ENCODE results near the gene ZNF746.

Gene ZNF746

GRCh38 chr7:149433124-149433523 is 64.5 kb downstream of the ZNF746 start:
- FAIRE-seq = no peak
- no peak for TF ChIP-seq SPI1 (IDR thresholded peaks at IDR 0.05; ENCODE audit: low read depth, low read length)
- no peak for TF ChIP-seq POU2F2 (IDR thresholded peaks at IDR 0.05; ENCODE audit: low read depth, low read length)
- TF ChIP-seq TAF1 (IDR thresholded peaks at IDR 0.05; ENCODE audit: low read depth, low read length) = no peak
- no peak for TF ChIP-seq POLR2A (IDR thresholded peaks at IDR 0.05; ENCODE audit: low read depth, low read length)
- no peak for TF ChIP-seq PAX5 (IDR thresholded peaks at IDR 0.05; ENCODE audit: insufficient read depth, low read length, severe bottlenecking)
- TF ChIP-seq POLR2AphosphoS5 (IDR thresholded peaks at IDR 0.05; ENCODE audit: low read depth, low read length) = no peak

DNA sequence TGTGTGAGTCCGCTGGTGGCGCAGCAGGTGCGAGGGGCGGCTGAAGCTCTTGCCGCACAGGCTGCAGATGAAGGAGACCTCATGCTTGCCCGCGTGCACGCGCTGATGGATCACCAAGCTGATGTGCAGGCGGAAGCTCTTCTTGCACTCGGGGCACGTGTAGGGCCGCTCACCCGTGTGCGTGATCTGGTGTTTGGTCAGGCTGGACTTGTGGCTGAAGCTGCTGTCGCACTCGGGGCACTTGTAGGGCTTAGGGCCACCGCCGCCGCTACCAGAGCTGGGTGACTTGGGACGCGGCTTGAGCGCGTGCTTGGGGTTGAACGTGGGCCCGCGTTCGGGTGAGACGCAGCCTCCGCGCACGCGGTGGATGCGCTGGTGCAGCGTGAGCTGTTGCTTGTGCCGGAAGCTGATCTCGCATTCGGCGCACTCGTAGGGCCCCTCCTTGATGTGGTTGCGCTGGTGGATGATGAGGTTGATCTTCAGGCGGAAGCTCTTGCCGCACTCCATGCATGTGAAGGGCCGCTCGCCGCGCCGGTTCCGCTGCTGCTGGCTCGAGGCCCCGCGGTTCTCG is 65.4 kb downstream of the ZNF746 start:
- no peak for DNase-seq (ENCODE audit: insufficient read length, low spot score)
- TF ChIP-seq SPI1 (IDR thresholded peaks at IDR 0.05; ENCODE audit: low read depth, low read length) (no peak), POU2F2 (IDR thresholded peaks at IDR 0.05; ENCODE audit: low read depth, low read length) (no peak), PAX5 (IDR thresholded peaks at IDR 0.05; ENCODE audit: insufficient read depth, low read length, severe bottlenecking) (no peak), POLR2A (IDR thresholded peaks at IDR 0.05; ENCODE audit: low read depth, low read length) (no peak), TAF1 (IDR thresholded peaks at IDR 0.05; ENCODE audit: low read depth, low read length) (no peak), POLR2AphosphoS5 (IDR thresholded peaks at IDR 0.05; ENCODE audit: low read depth, low read length) (no peak)
- FAIRE-seq = no peak

More at GRCh38 chr7:149433124-149433523, 64.5 kb downstream of the ZNF746 start:
- no peak for DNase-seq (ENCODE audit: insufficient read length, low spot score)

DNA sequence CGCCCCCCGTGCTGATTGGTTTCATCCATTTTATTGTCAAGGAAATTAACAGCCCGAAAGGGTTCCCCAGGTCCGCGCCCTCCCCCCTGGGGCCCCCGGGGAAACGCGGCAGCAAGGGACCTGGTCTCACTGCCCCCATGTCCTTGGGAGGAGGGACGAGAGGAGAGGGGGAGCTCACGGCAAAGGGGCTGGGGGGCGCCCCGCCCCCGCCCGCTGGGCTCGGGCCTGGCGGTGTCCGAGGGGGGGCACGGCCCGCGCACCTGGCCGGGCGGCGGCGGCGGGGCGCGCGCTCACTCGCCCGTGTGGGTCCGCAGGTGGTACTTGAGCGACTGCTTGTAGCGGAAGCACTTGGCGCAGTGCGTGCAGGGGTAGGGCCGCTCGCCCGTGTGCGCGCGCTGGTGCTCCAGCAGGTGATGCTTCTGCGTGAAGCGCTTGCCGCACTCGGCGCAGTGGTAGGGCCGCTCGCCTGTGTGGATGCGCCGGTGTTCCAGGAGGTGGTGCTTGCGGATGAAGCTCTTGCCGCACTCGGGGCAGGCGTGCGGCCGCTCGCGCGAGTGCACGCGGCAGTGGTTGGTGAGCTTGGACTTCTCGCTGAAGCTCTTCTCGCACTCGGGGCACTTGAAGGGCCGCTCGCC is 66.0 kb downstream of the ZNF746 start:
- no peak for TF ChIP-seq SPI1 (IDR thresholded peaks at IDR 0.05; ENCODE audit: low read depth, low read length)
- TF ChIP-seq POU2F2 (IDR thresholded peaks at IDR 0.05; ENCODE audit: low read depth, low read length) = no peak
- no peak for TF ChIP-seq POLR2A (IDR thresholded peaks at IDR 0.05; ENCODE audit: low read depth, low read length)
- TF ChIP-seq TAF1 (IDR thresholded peaks at IDR 0.05; ENCODE audit: low read depth, low read length) = no peak
- no peak for TF ChIP-seq PAX5 (IDR thresholded peaks at IDR 0.05; ENCODE audit: insufficient read depth, low read length, severe bottlenecking)
- no peak for TF ChIP-seq POLR2AphosphoS5 (IDR thresholded peaks at IDR 0.05; ENCODE audit: low read depth, low read length)
- DNase-seq (ENCODE audit: insufficient read length, low spot score) (no peak), FAIRE-seq (no peak)

DNA sequence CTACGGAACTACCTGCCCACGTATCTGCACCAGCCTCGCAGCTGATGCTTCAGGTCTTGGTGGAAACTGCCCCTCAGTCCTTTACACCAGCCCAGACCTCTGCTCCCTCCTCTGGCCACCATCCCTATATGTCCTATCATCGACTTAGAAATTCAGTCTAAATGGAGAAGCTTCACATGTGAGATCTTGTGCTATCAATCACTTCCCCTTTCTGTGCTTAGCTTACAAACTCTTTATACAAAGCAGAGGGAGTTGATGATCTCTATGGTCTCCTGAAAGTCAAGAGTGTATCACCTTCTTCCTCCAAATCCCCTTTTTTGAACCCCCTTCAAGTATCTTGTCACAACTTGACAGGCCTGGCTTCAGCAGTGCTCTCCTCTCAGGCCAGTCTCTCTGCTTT is 67.4 kb downstream of the ZNF746 start:
- no peak for TF ChIP-seq POLR2A (IDR thresholded peaks at IDR 0.05; ENCODE audit: low read depth, low read length)
- TF ChIP-seq POLR2AphosphoS5 (IDR thresholded peaks at IDR 0.05; ENCODE audit: low read depth, low read length) = no peak
- no peak for TF ChIP-seq POU2F2 (IDR thresholded peaks at IDR 0.05; ENCODE audit: low read depth, low read length)
- peak; percentile 80 for TF ChIP-seq SPI1 (IDR thresholded peaks at IDR 0.05; ENCODE audit: low read depth, low read length)
- DNase-seq (ENCODE audit: insufficient read length, low spot score) = no peak
- no peak for FAIRE-seq

- DNase-seq (ENCODE audit: insufficient read length, low spot score) = no peak
- no peak for FAIRE-seq
- TF ChIP-seq POLR2AphosphoS5 (IDR thresholded peaks at IDR 0.05; ENCODE audit: low read depth, low read length) = no peak
- no peak for TF ChIP-seq PAX5 (IDR thresholded peaks at IDR 0.05; ENCODE audit: insufficient read depth, low read length, severe bottlenecking)
- TF ChIP-seq POU2F2 (IDR thresholded peaks at IDR 0.05; ENCODE audit: low read depth, low read length) = no peak
Observed at GRCh38 chr7:149427893-149428292, 69.7 kb downstream of the ZNF746 start.

DNA sequence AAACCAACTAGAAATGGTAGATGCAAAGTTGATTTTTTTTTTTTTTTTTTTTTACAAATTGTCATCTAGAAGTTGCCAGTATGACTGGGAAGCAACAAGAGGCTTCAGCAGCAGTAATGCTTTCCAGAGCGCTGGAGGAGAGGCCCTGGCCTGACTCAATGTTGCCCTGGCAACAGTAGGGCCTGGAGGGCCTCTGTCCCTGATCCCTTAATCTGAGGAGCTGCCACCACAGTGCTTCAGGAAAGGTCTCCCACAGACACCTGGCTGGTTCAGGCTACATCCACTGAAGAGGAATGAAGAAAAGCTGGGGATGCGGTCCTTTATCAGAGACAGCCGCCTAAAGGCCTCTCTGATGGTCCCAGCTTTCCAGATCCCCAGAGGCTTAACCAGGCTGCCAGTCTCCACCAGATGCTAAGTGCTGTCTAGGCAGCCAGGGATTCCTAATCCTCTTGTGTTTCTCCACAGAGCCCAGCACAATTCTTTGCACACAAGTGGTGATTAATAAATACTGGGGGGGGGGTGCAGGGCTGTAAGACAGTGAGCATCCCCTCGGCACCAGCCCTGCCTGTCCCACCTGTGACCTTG is 70.4 kb downstream of the ZNF746 start:
- TF ChIP-seq PAX5 (IDR thresholded peaks at IDR 0.05; ENCODE audit: insufficient read depth, low read length, severe bottlenecking) (no peak), POLR2AphosphoS5 (IDR thresholded peaks at IDR 0.05; ENCODE audit: low read depth, low read length) (no peak), POLR2A (IDR thresholded peaks at IDR 0.05; ENCODE audit: low read depth, low read length) (no peak), POU2F2 (IDR thresholded peaks at IDR 0.05; ENCODE audit: low read depth, low read length) (no peak), SPI1 (IDR thresholded peaks at IDR 0.05; ENCODE audit: low read depth, low read length) (no peak), TAF1 (IDR thresholded peaks at IDR 0.05; ENCODE audit: low read depth, low read length) (no peak)

GRCh38 chr7:149423449-149424110 is 74.0 kb downstream of the ZNF746 start:
- no peak for TF ChIP-seq TAF1 (IDR thresholded peaks at IDR 0.05; ENCODE audit: low read depth, low read length)
- TF ChIP-seq POLR2AphosphoS5 (IDR thresholded peaks at IDR 0.05; ENCODE audit: low read depth, low read length) = no peak
- TF ChIP-seq POU2F2 (IDR thresholded peaks at IDR 0.05; ENCODE audit: low read depth, low read length) = no peak
- no peak for TF ChIP-seq PAX5 (IDR thresholded peaks at IDR 0.05; ENCODE audit: insufficient read depth, low read length, severe bottlenecking)
- TF ChIP-seq SPI1 (IDR thresholded peaks at IDR 0.05; ENCODE audit: low read depth, low read length) = no peak
- TF ChIP-seq POLR2A (IDR thresholded peaks at IDR 0.05; ENCODE audit: low read depth, low read length) = no peak
- FAIRE-seq (no peak), DNase-seq (ENCODE audit: insufficient read length, low spot score) (no peak)

More for the DNA sequence above, 70.4 kb downstream of the ZNF746 start:
- FAIRE-seq = no peak
- no peak for DNase-seq (ENCODE audit: insufficient read length, low spot score)

DNA sequence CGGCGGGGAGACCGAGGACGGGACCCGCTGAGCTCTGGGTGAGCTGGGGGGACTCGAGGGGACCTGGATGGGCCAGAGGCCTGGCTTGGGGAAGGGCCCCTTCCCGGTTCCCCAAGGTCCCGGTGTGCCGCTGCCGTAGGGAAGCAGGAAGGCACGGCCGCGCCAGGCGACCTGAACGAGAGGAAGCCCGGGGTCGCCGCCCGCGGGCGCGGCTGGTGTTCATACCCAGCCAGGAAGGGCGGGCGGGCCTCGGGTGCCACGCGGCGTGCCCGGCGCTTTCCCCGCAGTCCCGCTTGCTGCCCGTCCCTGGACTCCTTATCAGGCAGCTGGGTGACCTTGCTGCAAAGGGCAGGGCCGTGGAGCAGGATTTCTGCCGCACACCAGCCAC is 74.7 kb downstream of the ZNF746 start:
- TF ChIP-seq PAX5 (IDR thresholded peaks at IDR 0.05; ENCODE audit: insufficient read depth, low read length, severe bottlenecking) = no peak
- FAIRE-seq (peak; percentile 75), DNase-seq (ENCODE audit: insufficient read length, low spot score) (peak; percentile 39)

Measured in GM12891 (cell line).